HG03342 (cell line): ENCODE data around the gene MITF.

Experiments
- ATAC-seq: cut with Tn5 transposase; IDR thresholded peaks from one replicate; pipeline ENCODE4 v1.9.1; 2021; ENCODE audit warnings: mild to moderate bottlenecking, moderate library complexity; ENCODE audit not compliant: unreplicated experiment

The MITF gene, protein sequence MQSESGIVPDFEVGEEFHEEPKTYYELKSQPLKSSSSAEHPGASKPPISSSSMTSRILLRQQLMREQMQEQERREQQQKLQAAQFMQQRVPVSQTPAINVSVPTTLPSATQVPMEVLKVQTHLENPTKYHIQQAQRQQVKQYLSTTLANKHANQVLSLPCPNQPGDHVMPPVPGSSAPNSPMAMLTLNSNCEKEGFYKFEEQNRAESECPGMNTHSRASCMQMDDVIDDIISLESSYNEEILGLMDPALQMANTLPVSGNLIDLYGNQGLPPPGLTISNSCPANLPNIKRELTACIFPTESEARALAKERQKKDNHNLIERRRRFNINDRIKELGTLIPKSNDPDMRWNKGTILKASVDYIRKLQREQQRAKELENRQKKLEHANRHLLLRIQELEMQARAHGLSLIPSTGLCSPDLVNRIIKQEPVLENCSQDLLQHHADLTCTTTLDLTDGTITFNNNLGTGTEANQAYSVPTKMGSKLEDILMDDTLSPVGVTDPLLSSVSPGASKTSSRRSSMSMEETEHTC

DNA sequence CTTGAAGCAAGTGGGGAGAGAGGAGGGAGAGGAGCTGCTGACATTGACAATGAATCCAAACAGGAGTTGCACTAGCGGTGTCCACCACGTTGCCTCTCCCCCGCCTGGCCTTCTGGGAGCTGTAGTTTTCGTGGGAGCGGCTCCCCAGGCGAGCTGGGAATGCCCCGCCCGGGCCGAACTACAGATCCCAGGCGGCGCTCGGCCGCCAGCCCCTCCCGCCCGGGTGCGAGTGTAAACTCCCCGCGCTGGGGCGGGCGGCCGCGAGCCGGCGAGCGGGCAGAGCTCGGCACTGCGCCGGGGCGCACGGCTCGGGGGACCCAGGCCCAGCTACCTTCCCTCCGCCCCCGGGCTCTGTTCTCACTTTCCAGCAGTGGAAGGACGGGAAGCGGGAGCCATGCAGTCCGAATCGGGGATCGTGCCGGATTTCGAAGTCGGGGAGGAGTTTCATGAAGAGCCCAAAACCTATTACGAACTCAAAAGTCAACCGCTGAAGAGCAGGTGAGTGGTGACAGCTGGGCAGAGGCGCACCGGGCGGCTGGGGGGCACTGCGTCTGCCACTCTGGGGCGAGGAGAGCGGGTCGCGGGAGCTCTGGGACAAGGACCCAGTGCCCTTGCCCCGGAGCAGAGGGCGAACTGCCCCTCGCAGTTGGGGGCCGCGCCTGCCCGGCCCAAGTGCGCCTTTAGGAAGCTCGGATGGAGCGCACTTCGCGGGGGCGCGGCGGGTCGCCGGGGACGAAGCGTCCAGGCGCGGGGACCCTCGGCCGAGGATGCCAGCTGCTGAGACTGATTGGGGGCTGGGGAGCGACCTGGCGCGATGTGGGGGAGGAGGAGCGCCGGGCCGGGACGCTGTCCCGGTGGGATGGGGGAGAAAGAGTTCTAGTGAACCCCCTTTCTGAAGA is at the start of gene MITF:
Gene MITF (plus strand): TSS at position 261 of the 899 bp plus-strand sequence. CDS start 134 bp downstream, at position 395.
- ATAC-seq = peak; percentile 96

DNA sequence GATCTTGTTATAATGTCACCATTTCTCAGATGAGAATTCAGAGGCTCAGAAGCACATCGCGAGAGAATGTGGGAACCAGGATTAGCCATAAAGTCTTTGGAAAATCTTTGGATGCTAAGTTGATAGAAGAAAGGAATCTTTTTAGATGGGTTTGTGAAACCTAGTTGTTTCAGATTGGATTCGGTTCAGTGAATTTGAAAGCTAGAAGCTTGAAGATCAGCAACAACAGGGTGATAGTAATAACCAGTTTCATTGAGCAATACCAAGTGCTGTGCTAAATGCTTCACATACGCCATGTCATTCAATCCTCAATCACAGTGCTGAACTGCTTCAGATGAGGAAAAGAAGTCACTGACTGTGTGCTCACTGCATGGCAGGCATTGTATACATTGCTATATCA is 47.4 kb upstream of the MITF start:
- ATAC-seq = no peak

DNA sequence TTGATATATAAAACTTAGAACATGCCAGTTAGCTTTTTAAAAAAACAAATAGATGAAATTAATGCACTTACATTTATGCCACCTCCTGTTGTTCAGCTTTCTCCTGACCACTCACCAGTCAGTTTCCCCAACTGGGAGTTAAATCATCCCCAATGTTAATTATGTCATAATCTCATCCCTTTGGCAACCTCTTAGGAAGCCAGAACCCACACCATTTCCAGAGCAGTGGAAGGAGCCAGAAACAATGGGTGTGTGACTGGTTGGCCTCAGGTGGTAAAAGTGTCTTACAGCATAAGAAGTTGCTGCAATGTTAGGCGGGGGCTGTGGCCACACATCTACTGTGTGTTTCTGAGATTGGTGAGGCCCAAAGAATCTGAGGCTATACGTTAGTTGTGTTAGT is 46.5 kb upstream of the MITF start:
- no peak for ATAC-seq

DNA sequence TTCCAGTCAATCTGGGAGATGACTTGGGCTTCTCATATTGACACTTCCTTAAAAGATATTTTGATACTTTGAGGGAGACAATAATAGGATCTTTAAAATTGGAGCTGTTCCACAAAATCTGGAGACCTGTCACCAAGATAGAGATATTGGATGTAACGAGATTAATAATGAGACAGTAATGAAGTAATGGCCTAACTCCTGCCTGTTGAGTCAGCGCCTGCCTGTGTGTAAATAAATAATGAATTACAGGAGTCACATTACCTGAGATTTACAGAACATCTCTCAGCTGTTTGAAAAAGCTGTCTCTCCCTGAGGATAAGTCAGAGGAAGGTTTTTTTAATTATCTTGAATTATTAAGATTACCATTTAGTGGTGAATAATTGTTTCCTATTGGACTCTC is 43.8 kb upstream of the MITF start:
- no peak for ATAC-seq

DNA sequence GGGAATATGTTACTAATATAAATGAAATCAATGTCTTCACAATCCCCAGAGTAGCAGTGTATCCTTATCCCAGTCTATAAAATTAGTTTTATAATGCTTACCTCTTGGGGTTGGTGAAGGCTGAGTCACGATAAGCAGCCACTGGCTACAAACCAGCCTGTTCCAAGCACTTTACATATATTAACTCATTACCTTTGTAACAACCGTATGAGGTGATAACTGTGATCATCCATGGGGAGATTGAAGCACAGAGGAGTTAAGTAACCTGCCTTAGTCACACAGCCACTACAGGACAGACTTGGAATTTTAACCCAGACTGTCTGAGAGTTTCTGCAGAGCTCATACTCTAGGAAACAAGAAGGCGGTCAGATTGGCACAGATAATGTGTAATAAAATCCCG is 43.3 kb upstream of the MITF start:
- no peak for ATAC-seq

DNA sequence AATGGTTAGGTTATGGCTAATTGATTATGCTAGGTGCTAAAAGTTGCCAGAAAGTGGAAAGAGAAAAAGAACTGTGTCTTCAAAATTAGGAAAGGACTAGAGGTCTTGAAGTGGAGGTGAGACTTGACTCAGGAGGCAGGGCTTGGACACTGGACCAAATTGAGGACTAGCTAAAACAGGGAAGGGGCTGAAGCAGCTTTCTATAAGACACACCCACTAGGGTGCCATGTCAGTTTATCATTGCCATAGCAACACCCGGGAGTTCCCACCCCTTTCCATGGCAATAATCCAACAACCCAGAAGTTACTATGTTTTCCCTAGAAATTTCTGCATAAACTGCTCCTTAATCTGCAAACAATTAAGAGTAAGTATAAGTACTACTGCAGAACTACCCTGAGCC is 42.9 kb upstream of the MITF start:
- no peak for ATAC-seq

DNA sequence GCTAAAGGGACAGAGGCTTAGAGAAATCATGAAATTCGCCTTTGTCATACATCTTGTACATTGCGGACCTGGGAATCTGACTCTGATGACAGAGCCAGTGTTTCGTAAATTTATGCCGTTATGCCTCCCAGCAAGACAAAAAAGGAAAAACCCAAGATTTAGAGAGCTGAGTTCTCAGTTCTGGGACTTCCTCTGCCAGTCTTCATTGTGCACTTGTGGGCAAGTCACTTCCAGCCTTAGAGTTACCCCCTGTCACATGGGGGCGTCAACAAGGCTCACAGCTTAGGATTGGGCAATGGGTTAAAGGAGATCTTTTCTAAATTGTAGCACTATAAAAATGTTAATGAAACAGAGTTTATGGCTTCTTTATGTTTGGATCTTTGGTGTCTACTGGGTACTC is 41.9 kb upstream of the MITF start:
- ATAC-seq = no peak

DNA sequence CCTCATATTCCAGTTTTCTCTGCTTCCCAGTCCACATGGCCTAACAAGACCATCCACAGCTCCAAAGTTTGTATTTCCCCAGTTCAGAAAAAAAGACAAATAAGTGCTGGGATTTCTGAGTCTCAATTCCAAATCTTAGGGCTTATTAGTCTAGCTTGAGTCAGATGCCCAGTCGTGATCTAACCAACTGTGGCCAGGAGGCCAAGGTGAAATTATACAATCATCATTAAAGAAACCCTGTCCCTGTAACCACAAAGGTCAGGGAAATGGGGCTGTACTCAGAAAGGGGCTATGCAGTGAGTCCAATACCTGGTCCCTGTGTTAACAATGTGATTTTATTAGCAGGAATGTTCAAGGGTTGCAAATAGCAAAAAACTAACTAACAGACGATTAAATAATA is 40.5 kb upstream of the MITF start:
- no peak for ATAC-seq

DNA sequence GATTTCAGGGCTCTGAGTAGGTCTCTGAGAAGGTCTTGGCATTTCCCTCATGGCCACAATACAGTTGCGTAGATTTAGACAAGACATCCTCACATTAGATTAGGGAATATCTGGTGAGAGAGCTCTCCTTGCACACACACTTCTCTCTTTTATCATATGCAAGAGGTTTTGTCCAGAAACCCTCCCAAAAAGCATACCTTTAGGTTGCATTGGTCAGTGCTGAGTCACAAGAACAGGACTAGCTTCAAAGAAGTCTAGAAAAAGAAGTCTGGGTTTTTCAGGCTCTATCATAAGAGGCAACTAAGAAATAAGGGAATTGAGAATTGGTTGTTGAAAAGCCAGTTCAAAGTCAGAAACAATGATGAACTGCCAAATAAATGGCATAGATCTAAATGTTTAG is 40.1 kb upstream of the MITF start:
- ATAC-seq = no peak

DNA sequence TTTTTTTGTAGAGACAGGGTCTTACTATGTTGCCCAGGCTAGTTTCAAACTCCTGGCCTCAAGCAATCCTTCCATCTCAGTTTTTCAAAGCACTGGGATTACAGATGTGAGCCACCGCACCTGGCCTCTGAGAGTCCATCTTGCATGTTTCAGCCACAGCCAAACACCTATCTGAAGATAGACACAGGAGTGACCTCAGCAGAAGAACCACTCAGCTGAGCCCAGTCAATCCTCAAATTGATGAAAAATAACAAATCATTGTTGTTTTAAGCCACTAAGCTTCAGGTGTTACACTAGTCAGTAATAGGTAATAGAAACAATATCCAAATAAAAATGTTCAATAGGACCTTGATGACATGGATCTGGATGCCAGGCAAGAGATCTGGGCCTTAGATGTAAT is 38.3 kb upstream of the MITF start:
- ATAC-seq = no peak

DNA sequence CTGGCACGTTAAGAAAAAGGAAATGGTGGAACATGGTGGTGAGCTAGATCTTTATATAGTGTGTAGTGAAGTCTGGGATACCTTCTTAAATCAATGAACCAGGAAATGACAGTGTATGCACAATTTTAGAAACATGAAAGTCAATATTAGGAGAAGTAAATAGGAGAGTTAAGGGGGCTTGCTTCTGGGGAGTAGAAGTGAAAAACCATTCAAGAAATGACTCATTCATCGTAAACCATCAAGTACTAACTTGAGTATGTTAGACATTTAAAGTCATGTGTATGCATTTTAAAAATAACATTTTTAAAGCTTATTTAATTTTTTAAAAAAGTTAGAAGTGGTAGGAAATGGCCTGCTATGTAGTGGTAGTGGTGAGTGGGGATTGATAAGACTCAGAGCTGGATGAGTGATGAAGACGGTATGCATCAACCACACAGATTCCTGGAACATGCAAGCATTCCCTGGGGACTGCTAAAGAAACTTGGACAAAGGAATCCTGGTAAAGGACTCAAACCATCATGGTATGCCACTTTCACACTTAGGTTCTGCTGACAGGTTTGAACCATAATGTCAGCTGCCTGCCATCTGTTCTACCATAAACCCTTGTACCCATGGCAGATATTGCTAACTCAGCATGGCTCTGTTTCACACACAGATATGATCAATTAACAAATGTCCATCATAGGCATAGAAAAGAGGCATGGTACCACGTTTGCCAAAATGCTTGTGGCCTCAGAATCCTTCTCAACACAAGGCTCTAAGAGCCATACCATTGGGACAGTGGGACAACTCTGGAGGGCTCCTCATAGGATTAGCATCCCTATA is 28.9 kb upstream of the MITF start:
- no peak for ATAC-seq

DNA sequence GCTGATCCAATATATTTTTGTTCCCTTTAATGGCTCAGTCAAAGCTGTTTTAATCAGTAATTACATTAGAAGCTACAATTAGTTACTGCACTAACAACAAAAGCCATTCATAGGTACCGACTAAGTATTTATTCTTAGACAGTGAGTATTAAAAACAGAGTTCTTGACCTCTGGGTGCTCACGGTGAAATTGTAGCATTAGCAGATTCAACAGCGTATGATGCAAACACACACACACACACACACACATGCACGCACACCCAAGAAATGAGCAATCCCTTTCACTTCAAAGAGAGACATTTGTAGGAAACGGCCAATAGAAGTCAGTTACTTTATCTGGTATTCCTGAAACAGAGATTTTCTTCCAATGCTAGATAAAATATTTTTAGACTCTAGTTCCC is 27.0 kb upstream of the MITF start:
- ATAC-seq = no peak

DNA sequence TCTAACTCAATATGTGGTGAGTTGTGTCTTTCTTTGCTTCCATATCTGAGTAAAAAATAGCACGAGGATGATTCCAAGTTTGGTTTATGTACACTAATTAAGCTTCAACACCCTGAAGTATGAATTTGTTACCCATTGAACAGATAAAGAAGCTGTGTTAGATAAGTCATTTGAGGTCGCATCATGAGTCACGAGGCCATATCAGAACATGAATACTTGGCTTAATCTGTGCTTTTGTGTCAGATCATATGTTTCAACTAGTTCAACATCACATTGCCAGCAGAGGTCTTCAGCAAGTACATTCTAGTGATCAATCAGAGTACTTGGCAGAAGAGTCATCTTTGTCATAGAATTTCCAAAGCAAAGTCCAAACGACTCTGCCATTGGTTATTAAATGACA is 26.3 kb upstream of the MITF start:
- no peak for ATAC-seq

DNA sequence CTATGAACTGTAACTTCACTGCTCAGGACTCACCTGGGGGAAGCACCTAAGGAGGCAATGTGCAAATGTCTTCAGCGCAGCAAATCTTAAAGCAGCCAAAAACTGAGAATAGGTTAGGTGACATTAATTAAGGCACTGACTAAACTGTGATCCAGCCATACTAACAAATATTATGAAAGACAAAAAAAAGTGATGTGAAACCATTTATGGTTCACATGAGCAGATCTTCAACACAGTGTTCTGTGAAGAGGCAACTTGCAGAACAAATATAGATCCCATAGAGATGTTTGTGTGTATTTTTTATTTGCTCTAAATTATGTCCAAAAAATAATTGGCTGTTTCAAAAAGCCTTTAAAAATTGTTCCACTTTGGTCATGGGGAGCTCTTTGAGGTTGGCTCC is 24.1 kb upstream of the MITF start:
- no peak for ATAC-seq

DNA sequence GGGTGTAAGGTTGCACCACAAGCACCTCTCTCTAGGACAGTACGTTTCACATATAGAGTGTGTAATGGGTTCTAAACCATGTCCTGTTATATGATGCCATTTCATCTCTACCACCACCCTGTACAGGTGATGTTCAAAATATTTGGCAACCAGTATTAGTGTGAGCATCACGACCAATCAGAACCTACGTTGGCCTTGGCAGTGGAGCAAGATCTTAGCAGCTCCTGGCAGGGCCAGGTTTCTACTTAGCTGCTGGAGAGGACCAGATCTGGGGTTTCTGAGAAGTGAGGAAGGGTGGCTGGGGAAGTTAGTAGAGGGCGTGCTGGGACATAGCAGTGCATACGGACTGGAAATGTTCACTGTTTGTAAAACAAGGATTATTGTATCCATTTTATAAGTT is 23.1 kb upstream of the MITF start:
- no peak for ATAC-seq

DNA sequence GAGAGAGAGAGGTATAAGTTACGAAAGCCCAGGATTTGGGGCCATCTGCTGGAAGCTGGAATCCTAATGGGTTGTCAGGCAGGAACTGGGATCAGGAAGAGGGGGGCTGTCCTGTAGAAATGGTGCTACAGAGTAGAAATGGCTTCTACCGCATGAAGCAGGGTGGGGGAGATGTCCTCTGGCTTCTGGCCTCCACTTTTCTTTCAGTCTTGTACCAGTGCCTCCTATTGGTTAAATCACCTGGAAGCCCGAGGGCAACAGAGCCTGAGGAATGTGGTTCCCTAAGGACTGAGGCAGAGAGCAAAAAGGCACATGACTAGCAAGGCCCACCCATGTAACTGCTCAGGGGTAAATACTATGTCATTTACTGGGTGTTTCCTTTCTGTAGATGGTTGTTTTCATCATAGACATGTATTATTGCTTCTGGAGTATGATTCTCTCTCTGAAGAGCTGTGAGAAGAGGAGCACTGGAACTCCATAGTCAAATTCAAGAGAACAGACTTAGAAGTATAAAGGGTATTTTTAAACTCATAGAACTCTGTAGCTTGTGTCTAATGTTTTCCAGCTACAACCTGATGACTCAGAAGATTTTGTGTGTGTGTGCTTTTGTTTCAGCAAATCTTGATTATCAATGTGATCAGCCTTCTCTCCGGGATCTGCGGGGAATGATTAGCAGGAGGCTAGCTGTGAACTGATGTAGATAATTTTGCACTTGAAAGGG is 20.2 kb upstream of the MITF start:
- no peak for ATAC-seq

DNA sequence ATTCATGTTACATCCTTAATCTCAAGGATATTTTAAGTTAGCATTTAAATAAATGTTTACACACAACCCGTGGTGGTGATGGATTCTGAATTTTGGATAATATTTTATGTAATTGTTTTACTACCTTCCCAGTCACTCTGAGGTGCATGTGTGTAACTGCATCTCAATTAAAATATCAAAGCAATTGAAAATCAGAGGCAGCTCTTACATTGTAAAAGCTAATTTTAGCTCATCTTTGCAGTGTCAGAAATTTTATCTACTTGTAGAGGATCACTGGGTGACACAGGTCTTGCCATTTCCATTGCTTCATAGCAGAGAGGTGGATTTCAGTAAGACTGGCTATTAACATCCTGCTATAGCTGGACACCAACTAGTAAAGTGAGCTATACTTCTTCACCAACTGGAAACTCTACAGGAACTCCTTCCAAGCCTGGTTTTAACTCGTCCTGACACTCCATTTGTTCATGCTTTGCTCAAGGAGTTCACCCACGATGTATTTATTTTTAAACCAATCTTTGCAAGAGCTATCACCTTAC is 19.6 kb upstream of the MITF start:
- no peak for ATAC-seq

DNA sequence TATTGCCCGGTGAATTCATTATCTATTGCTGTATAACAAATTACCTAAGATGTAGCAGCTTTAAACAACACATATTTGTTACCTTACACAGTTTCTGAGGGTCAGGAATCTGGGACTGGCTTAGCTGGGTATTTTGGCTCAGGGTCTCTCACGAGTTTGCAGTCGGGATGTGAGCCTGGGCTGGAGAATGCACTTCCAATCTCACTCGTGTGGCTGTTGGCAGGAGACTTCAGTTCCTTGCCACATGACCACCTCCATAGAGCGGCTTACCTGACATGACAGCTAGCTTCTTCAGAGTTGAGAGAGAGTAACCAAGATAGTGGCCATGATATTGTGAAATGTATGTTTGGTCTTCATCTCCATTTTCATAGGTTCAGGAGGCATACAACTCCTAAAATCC is 18.4 kb upstream of the MITF start:
- ATAC-seq = no peak

DNA sequence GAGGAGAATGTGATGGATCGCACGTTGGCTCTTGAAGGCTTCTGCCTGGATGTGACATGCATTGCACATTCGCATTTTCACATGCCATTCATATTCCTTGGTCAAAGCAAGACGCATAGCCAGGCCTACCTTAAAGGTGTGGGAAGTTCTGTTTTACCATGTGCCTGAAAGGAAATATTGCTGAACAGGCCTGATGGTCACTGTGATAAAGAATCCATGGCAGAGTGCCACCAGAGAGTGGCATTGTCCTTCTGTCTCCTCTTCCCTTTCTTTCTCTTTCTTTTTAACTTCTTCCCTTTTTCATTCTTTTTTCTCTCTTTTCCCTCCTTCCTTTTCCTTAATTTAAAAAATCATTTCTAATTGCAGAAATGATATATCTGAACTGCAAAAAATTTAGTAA is 15.9 kb upstream of the MITF start:
- ATAC-seq = no peak
